HCT116 (cell line): ENCODE measurements around the gene RHOB. TPM values are rescaled to one million over a fixed set of nuclear protein-coding genes. Genes with fewer than 3 reads are reported as not detected.

Source experiments
- ATAC-seq: fragments of 200-7000 bp; cut with Tn5 transposase; 2 replicates; pipeline ENCODE4 v1.9.1; 2020; ENCODE audit warnings: mild to moderate bottlenecking, moderate library complexity
- BruUV-seq: library from RNA; stranded (reverse); fragments of 400-500 nt; replicated peaks from 2 replicates; lab custom pipeline; 2021; lab: Mats Ljungman, UMichigan
- CTCF ChIA-PET: fragments of 300-600 bp; sonication (Branson Sonifier 250); formaldehyde crosslinking; loops from one replicate; lab custom pipeline; 2021; ENCODE audit warnings: antibody characterized with exemption; lab: Charles Lee
- POLR2A ChIA-PET: fragments of 300-600, 350-600 bp; sonication (Branson Sonifier 250); formaldehyde crosslinking; loops from one replicate; lab custom pipeline; 2021; ENCODE audit warnings: antibody characterized with exemption; lab: Charles Lee
- RAD21 ChIA-PET, 2 experiments: fragments of 300-600 bp; sonication (Branson Sonifier 250); formaldehyde crosslinking; loops; one replicate each; lab custom pipeline; 2023; ENCODE audit warnings: low total read pairs in 2 of 2; ENCODE audit not compliant: uncharacterized antibody in 2 of 2, unreplicated experiment in 2 of 2, low non-redundant PET in 1 of 2; lab: Charles Lee
- DNase-seq: peaks from one replicate; pipeline ENCODE4 v3.0.0-alpha.2; 2010; ENCODE audit warnings: low read depth, low spot score
- H2AFZ ChIP-seq: fragments of 200-600 bp; shearing (Covaris generic), sonication (generic); 2 replicates; pipeline ENCODE4 v1.6.1; 2017; ENCODE audit warnings: low read depth, mixed run types, mixed read lengths, antibody characterized with exemption, low read length; ENCODE audit not compliant: poor library complexity, severe bottlenecking
- H3K27ac ChIP-seq: 2 replicates; pipeline ENCODE4 v1.5.1; 2012; ENCODE audit warnings: low read depth, low read length
- H3K27me3 ChIP-seq: fragments of 200-600 bp; sonication (generic); 2 replicates; pipeline ENCODE4 v1.6.1; 2016; ENCODE audit warnings: mixed run types, low read length, mixed read lengths; ENCODE audit not compliant: insufficient read depth
- H3K36me3 ChIP-seq, 2 experiments: fragments of 200-500 bp in 1 of 2; fragments of 200-600 bp in 1 of 2; sonication (Bioruptor generic) in 1 of 2; sonication (generic) in 1 of 2; 2 replicates each; pipeline versions ENCODE4 v1.5.1 to v1.6.1; 2014 to 2016; ENCODE audit warnings: low read length in 2 of 2, inconsistent platforms in 1 of 2, mixed read lengths in 1 of 2, mixed run types in 1 of 2; ENCODE audit not compliant: insufficient read depth in 2 of 2, control insufficient read depth in 1 of 2
- H3K4me1 ChIP-seq, 2 experiments: fragments of 200-600 bp in 1 of 2; sonication (generic) in 1 of 2; 2 replicates each; pipeline versions ENCODE4 v1.5.1 to v1.6.1; 2012 to 2017; ENCODE audit warnings: low read length in 2 of 2, inconsistent platforms in 1 of 2, mild to moderate bottlenecking in 1 of 2, mixed read lengths in 1 of 2, mixed run types in 1 of 2, moderate library complexity in 1 of 2; ENCODE audit not compliant: insufficient read depth in 2 of 2, control insufficient read depth in 1 of 2
- H3K4me2 ChIP-seq: fragments of 200-600 bp; sonication (generic); 2 replicates; pipeline ENCODE4 v1.6.1; 2017; ENCODE audit warnings: mixed run types, low read length, mixed read lengths
- H3K4me3 ChIP-seq, 2 experiments: fragments of 200-600 bp in 1 of 2; sonication (generic) in 1 of 2; replicated peaks in 1 of 2; 2 replicates each; pipeline ENCODE4 v1.5.1; 2011 to 2016; ENCODE audit warnings: low read length in 2 of 2, control low read depth in 1 of 2, low read depth in 1 of 2, mild to moderate bottlenecking in 1 of 2, mixed read lengths in 1 of 2, mixed run types in 1 of 2
- H3K79me2 ChIP-seq: fragments of 200-600 bp; sonication (generic); 2 replicates; pipeline ENCODE4 v1.6.1; 2017; ENCODE audit warnings: mild to moderate bottlenecking, mixed run types, low read length, moderate library complexity, mixed read lengths; ENCODE audit not compliant: insufficient read depth
- H3K9ac ChIP-seq: fragments of 200-600 bp; sonication (generic); 2 replicates; pipeline ENCODE4 v1.6.1; 2016; ENCODE audit warnings: low read length, mixed read lengths
- H3K9me2 ChIP-seq: fragments of 200-600 bp; sonication (generic), shearing (Covaris generic); 2 replicates; pipeline ENCODE4 v1.6.1; 2017; ENCODE audit warnings: mixed run types, mild to moderate bottlenecking, moderate library complexity; ENCODE audit not compliant: insufficient read depth
- H3K9me3 ChIP-seq, 2 experiments: fragments of 200-500 bp in 1 of 2; fragments of 200-600 bp in 1 of 2; sonication (Bioruptor generic) in 1 of 2; sonication (generic) in 1 of 2; 2 replicates each; pipeline ENCODE4 v1.6.1; 2014 to 2017; ENCODE audit warnings: low read length in 2 of 2, mixed read lengths in 2 of 2, inconsistent platforms in 1 of 2, low read depth in 1 of 2, mild to moderate bottlenecking in 1 of 2, mixed run types in 1 of 2, moderate library complexity in 1 of 2; ENCODE audit not compliant: control insufficient read depth in 1 of 2, insufficient read depth in 1 of 2
- H4K20me1 ChIP-seq: fragments of 200-600 bp; sonication (generic), shearing (Covaris generic); 2 replicates; pipeline ENCODE4 v1.6.1; 2017; ENCODE audit warnings: mixed run types, mild to moderate bottlenecking, moderate library complexity; ENCODE audit not compliant: insufficient read depth
- ELF1 ChIP-seq: IDR thresholded peaks from 2 replicates; pipeline ENCODE4 v1.6.1; 2012; ENCODE audit warnings: low read depth, borderline replicate concordance
- EZH2 ChIP-seq: fragments of 200-600 bp; sonication (generic); IDR thresholded peaks from 2 replicates; pipeline ENCODE4 v1.6.1; 2017; ENCODE audit warnings: antibody characterized with exemption, mixed run types
- JUND ChIP-seq: IDR thresholded peaks from 2 replicates; pipeline ENCODE4 v1.6.1; 2012
- RAD21 ChIP-seq: IDR thresholded peaks from 2 replicates; pipeline ENCODE4 v1.6.1; 2012; ENCODE audit warnings: low read depth, mild to moderate bottlenecking
- SIN3A ChIP-seq: IDR thresholded peaks from 2 replicates; pipeline ENCODE4 v1.6.1; 2012; ENCODE audit warnings: low read depth
- YY1 ChIP-seq: IDR thresholded peaks from 2 replicates; pipeline ENCODE4 v1.6.1; 2011; ENCODE audit warnings: low read length, low read depth, moderate library complexity, mild to moderate bottlenecking; ENCODE audit not compliant: insufficient replicate concordance; ENCODE audit errors: extremely low read depth
- ZBTB33 ChIP-seq: IDR thresholded peaks from 2 replicates; pipeline ENCODE4 v1.6.1; 2011; ENCODE audit warnings: mild to moderate bottlenecking, low read length, moderate library complexity; ENCODE audit not compliant: insufficient replicate concordance; ENCODE audit errors: extremely low read depth
- intact Hi-C: fragments of 100-400 bp; cut with micrococcal nuclease; formaldehyde crosslinking; loops from 2 replicates; pipeline ENCODE4 v1.10.0; 2022
- total RNA-seq: library from RNA; stranded (reverse); gene quantifications from one replicate; pipeline ENCODE4 v1.2.1, GENCODE V29; 2021; ENCODE audit not compliant: unreplicated experiment
- TF ChIP-seq, protein P1 (sequence below): IDR thresholded peaks from 2 replicates; pipeline ENCODE4 v1.6.1; 2012

RHOB gene
- total RNA-seq, 1 experiment from 2014 or later: 72.9 TPM

DNA sequence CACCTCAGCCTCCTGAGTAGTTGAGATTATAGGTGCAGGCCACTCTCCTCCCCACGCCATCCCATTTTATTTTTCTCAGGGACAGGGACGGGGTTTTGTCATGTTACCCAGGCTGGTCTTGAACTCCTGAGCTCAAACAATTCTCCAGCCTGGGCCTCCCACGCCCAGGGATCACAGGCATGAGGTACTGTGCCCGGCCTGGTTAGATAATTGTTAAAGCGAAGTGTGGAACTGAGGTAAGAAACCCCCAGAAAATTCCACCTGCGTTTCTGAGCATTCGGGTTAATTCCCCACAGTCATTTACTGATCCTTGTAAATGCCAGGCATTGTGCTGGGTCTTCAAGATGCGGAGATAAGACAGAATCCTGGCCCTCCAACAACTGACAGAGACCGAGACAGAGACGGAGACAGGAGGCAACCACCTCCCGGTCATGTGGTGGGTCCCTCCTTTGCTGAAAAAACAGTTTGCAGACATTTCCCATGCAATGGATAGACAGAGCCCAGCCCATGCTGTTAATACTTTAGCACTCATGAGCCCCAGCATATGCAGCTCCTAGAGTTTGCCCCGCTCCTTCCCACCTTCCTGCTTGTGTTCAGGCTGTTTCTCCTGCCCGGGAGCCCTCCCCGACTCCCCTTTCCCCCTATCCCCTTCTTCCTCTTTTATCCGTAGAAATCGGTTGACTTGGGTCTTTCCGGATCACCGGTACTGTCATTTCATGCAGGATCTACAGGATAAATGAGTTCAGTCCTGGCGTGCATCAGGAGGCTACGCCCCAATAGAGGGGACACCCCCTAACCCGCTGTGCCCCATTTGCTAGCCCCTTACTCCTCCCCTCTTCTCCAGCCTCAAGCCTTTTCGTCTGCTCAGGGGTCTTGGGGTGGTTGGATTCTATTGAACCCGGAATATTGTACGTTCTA, 1.6 kb upstream of the RHOB start:
- ChIA-PET RAD21 (interaction anchor here (0.6 to 1.9 kb wide), 4 partner anchors 33 to 190 kb away, joined by 3 to 15 read pairs (median 6); no protein-coding TSS in a partner anchor), CTCF (interaction anchor here (0.9 to 6.7 kb wide), 6 partner anchors 34 to 206 kb away, joined by 3 to 66 read pairs (median 6); no protein-coding TSS in a partner anchor), POLR2A (interaction anchor here (0.7 to 5.1 kb wide), 6 partner anchors 8 to 197 kb away, joined by 3 to 76 read pairs (median 8); no protein-coding TSS in a partner anchor)
- Histone ChIP-seq H3K9ac (no peak overlapping the region), H3K36me3 (peaks cover 2 to 6% of the 10 kb centered on the region in 2 experiments; a peak in 1 of 4 replicates), H3K9me2 (no peaks in the 10 kb centered on the region), H3K4me2 (no peak overlapping the region), H2AFZ (no peak overlapping the region), H3K4me3 (no peak overlapping the region), H3K9me3 (no peaks in the 10 kb centered on the region), H3K79me2 (peaks cover 20% of the 10 kb centered on the region), H4K20me1 (no peaks in the 10 kb centered on the region), H3K4me1 (peaks cover 45 to 63% of the 10 kb centered on the region in 2 experiments), H3K27ac (no peak overlapping the region), H3K27me3 (no peaks in the 10 kb centered on the region)
- no peak for DNase-seq
- no TSS peak for BruUV-seq
- TF ChIP-seq EZH2 (no peak), JUND (no peak)
- intact Hi-C loops: no loop called here
- no peak for ATAC-seq

- H3K9me3 ChIP-seq: no peaks in the 10 kb centered on the region
Observed at GRCh38 chr2:20446255-20446916, 488 bp upstream of the RHOB start.

More at GRCh38 chr2:20446255-20446916, 488 bp upstream of the RHOB start:
- intact Hi-C loops: no loop called here
- BruUV-seq: TSS peak; percentile 94
- ChIA-PET CTCF (interaction anchor here (0.6 to 1.4 kb wide), 7 partner anchors 153 to 205 kb away, joined by 3 to 11 read pairs (median 4); no protein-coding TSS in a partner anchor), RAD21 (interaction anchor here (0.6 to 1.5 kb wide), 4 partner anchors 33 to 189 kb away, joined by 3 to 5 read pairs (median 4); no protein-coding TSS in a partner anchor), POLR2A (interaction anchor here (0.6 to 5.1 kb wide), 59 partner anchors 9 to 215 kb away, joined by 3 to 76 read pairs (median 5); partner anchors contain the start of gene HS1BP3)
- Histone ChIP-seq H3K4me1 (peaks cover 46 to 59% of the 10 kb centered on the region in 2 experiments), H3K9ac (peak overlapping the region; percentile 92), H3K9me2 (no peaks in the 10 kb centered on the region), H3K4me2 (peak overlapping the region; percentile 90), H3K4me3 (peak overlapping the region; percentile 51 to 80), H4K20me1 (no peaks in the 10 kb centered on the region), H3K27ac (peak overlapping the region; percentile 52), H3K36me3 (peaks cover 2 to 6% of the 10 kb centered on the region in 2 experiments; a peak in 1 of 4 replicates), H2AFZ (no peak overlapping the region), H3K79me2 (peaks cover 20% of the 10 kb centered on the region), H3K27me3 (no peaks in the 10 kb centered on the region)
- ATAC-seq (no peak), DNase-seq (no peak)
- TF ChIP-seq, protein P1, sequence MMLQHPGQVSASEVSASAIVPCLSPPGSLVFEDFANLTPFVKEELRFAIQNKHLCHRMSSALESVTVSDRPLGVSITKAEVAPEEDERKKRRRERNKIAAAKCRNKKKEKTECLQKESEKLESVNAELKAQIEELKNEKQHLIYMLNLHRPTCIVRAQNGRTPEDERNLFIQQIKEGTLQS: no peak
- TF ChIP-seq RAD21 (peak; percentile 15), YY1 (no peak), ZBTB33 (no peak), ELF1 (no peak), SIN3A (no peak)
